GM21381 (cell line): ENCODE data around the gene SLC7A6.

Experiments used
- ATAC-seq: cut with Tn5 transposase; IDR thresholded peaks from one replicate; pipeline ENCODE4 v1.9.1; 2021; ENCODE audit warnings: mild to moderate bottlenecking, moderate library complexity; ENCODE audit not compliant: unreplicated experiment

Gene SLC7A6

GRCh38 chr16:68298907-68299561, 34.7 kb downstream of the SLC7A6 start:
- no peak for ATAC-seq

DNA sequence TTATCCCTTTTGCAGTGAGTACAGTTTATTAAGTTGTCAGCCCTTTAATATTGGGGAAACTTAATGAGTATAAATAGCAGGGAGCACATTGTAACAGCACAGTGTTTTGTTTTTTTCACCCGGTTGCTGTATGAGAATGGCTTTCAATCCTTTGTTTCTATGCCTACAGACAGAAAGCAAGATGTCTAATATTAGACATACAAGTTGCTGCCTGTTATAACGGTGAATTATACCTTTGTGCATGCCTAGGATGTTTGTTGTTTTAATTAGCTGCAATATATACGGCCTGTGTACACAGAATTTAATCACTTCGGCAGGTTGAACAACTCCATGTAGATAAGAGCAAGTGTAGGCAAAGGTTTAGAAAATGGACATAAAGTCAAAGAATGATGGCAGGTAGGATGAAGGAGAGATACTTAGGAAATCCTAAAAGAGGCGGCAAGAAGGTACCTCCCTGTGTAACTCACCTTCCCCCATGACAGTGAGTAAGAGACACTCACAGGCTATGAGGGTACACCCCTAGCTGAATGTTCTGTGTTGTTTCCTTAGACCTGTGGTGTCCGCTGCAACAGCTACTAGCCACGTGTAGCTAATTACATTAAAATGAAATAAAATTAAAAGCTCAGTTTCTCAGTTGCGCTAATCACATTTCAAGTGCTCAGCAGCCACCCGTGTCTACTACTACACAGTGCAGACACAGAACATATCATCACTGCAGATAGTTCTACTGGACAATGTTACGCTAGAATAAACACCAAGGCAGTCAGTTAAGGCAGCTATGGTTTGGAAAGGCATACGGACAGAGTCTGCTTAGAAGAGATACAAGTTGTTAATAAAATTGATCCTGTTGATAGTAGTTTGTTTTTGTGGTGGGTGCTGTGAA, 35.5 kb downstream of the SLC7A6 start:
- no peak for ATAC-seq

- ATAC-seq, result no peak
Observed at GRCh38 chr16:68300734-68301459, 36.6 kb downstream of the SLC7A6 start.

- no peak for ATAC-seq
Observed at GRCh38 chr16:68306633-68307032, 42.3 kb downstream of the SLC7A6 start.

DNA sequence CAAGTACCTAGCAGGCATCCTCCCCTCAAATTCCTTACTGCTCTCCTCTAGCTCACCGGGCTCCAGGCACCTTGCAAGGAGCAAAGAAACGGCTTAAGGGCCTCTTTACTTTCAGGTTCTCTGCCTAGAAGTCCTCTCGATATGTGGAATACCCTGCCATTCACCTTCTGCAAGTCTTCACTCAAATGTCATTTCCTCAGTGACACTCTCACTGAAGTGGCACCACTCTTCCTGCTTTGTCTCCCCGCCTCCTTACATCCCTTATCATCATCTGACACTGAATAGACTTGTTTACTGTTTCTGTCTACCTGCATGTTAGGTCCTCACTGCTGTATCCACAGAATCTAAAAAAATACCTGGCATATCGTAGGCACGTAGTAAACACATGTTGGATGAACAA, 45.5 kb downstream of the SLC7A6 start:
- ATAC-seq, result no peak

DNA sequence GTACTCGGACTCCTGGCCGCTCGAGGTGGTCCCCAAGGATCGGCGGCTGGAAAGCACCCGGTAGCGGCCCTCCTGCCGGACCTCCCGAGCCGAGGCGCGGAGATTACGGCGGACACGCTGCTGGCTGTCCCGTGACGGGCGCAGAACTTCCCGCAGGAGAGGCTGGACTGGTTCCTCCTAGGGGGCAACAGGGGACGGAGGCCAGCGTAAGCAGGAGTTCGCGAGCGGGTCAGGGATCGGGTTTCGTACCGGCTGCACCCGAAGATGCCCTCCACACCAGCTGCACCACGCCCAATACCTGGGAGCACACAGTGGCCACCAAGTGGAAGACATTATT, 46.1 kb downstream of the SLC7A6 start:
- peak; percentile 30 for ATAC-seq

DNA sequence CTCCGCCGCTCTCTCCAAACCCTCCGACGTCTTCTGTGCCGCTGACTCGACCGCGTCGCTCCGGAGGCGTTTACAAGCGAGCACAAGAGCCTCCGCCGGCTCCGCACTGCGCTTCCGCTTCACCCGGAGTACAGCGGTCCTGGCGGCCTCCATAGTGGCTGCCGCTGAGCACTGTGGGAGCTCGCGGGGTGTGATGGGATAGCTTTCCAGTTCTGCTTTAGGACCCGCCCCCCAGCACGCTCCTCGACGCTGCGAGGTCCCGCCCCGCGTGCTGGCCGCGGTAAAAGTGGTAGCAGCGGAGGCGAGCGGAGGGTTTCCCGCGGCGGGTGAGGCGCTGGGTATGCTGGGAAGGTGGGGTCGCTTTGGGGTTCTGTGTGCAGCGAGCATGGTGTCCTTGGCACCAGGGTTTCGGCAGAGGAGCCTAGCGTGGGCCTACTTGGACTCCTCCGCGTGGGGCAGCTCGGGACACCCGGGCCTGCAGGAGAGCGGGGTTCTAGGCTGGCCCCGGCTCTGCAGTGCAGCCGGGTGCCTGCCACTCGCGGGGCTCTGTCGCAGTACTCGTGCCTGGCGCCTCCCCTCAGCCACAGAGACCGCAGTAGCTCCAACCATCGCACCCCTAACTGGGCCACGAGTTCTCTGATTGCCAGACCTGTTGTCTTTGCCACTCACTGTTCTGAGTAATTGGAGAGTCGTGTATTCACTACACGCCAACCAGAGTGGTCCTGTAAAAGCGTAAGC, 46.6 kb downstream of the SLC7A6 start, which contains the start of the genes PRMT7 and SLC7A6OS:
TSS of gene PRMT7 (plus strand) at position 246 of the 738 bp plus-strand sequence. CDS start 4,961 bp downstream, outside the sequence.
TSS of gene SLC7A6OS (minus strand) at position 173 of the 738 bp plus-strand sequence. CDS start at position 153, 20 bp downstream.
- peak; percentile 97 for ATAC-seq

GRCh38 chr16:68313116-68313515, 48.8 kb downstream of the SLC7A6 start:
- no peak for ATAC-seq

DNA sequence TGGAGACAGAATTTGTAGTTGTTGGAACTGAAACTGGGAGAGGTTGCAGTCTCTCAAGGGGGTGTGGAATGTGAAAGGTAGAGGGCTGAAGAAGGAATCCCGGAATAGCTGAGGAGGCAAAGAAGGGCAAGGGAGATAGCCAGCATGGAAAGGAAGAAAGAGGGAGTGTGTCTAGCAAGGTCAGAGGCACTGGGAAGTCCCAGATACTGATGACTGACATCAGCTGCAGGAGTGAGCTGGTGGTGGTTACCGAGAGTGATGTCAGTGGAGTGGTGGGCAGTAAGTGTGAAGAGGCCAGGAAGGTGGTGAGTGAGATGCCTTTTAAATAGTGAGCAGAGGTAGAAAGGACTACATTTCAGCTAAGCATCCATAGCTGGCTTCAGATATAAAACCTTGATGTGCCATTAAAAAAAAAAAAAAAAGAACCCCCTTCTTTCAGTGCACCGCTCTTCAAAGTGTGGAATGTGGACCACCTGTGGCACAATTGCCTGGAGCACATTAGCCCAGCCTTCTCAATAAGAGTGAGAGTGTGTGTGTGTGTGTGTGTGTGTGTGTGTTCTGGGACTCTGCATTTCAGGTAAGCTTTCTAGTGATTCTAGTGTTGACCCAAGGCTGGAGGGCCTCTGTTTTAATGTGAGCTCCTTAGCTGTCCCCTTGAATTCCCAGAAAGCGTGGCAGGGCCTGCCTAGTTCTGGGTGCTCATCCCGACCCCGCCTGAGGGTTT, 55.0 kb downstream of the SLC7A6 start:
- ATAC-seq, result no peak

- no peak for ATAC-seq
Observed at GRCh38 chr16:68324336-68324735, 60.0 kb downstream of the SLC7A6 start.

GRCh38 chr16:68324780-68325357, 60.5 kb downstream of the SLC7A6 start:
- no peak for ATAC-seq

- ATAC-seq, result peak; percentile 78
Observed at GRCh38 chr16:68328151-68328859, 64.0 kb downstream of the SLC7A6 start.

DNA sequence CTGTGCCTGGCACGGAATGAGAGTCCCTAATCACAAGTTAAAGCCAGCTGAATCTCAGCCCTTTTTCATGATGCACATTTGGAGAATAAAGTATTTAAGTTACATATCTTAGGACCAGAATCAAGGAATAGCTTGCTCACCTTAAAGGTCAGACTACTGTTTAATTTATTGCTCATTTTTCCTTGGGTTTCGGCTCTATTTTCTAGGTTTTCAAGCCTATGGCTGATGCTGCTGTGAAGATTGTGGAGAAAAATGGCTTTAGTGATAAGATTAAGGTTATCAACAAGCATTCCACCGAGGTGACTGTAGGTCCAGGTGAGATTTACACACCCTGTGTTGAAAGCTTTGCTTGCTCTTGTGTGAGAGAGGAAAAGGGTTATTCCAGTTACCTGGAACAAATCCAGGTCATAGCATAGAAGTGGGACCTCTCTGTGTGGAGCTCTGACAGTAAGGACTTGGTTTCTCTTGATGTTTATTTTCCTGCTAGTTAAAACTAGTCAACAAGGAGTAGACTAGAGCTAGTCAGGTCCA, 64.6 kb downstream of the SLC7A6 start:
- ATAC-seq, result no peak

DNA sequence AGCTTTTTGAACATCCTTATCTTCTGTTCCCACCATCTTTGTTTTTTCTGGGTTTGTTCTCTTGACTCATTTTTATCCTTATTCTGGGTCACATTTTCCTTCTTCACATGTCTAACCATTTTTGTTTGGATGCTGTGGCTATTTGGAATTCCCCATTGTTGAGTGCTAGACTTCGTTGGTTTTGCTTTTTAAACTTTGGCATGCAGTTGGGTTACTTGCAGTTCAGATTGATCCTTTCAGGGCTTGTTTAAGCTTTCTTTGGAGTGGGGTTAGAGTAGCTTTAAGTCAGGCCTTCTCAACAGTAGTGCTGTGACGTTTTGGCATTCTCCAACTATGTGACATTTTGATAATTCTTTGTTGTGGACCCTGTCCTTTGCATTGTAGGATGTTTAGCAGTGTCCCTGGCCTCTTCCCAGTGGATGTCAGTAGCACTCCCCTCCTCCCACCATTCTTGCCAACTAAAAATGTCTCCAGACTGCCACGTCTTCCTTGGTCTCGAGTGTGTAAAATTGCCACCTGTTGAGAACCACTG, 67.6 kb downstream of the SLC7A6 start:
- no peak for ATAC-seq

GRCh38 chr16:68332411-68333121, 68.2 kb downstream of the SLC7A6 start:
- ATAC-seq, result no peak

DNA sequence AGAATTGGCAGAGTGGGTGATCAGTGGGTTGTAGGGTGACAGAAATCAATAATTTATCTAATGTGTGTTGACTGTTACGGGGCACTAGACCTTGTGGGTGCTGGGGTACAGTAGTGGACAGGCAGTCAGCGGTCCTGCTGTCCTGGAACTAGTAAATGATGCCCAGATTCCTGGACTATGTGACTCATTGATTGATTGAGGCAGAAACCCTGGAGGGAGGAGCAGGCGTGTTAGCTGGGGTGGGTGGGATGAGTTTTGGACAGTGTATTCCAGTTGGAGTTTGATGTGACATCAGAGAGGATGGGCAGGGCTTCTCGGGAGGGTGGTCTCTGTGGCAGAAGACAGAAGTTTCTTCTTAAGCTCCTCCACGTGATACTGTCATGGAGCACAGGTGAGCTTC, 70.8 kb downstream of the SLC7A6 start:
- no peak for ATAC-seq

- no peak for ATAC-seq
Observed at GRCh38 chr16:68338326-68339119, 74.2 kb downstream of the SLC7A6 start.
